Right forelimb (tissue), 1 donor: ENCODE data around the gene CLSTN1.
"Not testable (repeated sequence)": the region's sequence is repeated elsewhere in the genome, so short reads cannot be mapped to it uniquely, and the experiment has no call there.

ENCODE experiments used
- DNase-seq: peaks from one replicate; pipeline ENCODE4 v3.0.0-alpha.2; 2018

The CLSTN1 gene

DNA sequence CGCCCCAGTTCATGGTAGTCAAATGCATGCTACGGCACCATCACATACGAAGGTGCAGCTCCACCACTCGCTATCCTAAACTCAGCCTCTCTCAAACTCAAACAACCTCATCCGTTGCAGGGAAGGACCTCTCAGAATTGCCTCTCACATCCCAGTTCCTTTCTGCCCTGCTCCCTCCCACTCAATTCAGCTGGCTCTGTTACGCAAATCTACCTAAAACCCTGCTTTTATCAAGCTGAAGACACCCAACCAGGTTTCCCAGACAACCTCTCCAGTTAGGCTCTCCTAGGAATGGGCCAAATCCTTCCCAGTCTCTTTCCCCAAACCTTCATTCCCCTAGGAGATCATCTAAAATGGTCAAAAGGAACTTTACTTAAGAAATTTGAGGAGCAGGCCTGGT, 62.9 kb downstream of the CLSTN1 start:
- DNase-seq, result no peak

DNA sequence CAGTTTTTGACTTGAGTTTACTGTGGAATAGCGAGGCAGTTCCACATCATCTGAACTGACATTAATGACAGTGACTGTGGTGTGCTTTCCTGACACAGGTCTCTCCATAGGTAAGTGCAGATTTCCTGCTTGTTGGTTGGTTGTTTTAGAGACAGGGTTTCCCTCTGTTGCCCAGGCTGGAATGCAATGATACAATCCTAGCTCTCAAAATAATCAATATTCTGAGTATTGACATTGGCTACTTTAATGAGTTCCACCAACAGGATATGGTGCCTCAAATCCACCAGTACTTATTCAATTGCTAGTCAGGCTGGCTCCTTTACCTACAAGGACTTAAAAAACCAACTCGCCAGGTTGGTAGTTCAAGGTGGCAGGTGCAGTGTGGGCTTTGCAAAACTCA, 63.8 kb downstream of the CLSTN1 start:
- DNase-seq, result no peak

DNA sequence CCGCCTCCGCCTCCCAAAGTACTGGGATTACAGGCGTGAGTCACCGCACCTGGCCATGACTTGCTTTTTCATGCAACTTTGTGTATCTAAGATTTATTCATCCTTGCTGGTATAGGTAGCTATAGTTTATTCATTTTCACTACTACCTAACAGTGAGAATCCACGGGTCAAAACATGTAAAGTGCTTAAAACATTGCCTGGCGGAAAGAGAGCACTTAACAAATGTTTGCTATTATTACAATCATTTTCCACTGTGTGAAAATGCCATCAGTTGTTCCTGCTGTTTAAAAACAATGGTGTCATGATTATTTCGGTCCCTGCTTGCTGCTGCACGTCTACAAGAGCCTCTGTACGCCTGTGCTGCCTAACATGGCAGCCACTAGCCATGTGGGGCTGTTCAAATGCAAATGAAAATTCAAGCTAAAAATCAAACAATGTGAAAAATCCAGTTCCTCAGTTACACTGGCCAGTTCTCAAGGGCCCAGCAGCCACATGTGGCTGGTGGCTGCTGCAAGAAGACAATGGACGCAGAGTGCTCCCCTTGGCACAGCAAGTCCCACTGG, 65.1 kb downstream of the CLSTN1 start:
- DNase-seq, result no peak

DNA sequence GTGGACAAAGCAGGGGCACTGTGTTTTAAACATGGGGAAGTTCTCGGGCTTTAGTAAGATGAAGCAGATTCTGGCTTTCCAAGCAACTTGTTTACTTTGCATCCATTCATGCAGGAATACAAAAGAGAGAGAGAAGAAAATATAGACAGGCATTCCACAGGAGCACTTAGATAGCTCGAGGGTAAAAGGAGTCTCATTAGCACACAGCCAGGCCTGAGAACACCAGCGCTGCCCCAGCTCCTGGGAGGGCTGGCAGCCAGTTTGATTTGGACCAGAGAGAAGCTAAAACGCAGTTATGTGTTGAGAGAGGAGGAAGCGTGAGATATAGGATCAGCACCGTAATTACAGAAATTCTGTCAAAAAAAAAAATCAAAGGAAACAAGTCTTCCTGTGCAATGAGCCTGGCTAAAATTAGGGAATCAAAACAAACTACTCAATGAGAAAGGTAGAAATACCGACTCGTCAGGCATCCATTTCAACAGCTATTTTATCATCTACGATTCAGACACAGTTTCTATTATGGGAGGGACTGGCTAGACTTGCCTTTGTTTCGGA, 68.2 kb downstream of the CLSTN1 start:
- no peak for DNase-seq

DNA sequence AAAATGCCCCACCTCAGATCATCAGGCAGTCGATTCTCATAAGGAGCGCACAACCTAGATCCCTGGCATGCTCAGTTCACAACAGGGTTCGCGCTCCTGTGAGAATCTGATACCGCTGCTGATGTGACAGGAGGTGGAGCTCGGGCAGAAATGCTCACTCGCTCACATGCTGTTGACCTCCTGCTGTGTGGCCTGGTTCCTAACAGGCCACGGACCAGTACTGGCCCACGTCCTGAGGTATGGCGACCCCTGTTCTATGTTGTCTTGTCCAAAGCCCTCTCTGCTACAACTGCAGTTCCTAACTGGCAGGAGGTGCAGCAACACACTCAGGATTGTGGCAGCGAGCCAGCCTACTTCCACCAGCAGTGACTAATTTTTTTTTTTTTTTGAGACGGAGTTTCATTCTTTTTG, 70.6 kb downstream of the CLSTN1 start:
- no peak for DNase-seq

DNA sequence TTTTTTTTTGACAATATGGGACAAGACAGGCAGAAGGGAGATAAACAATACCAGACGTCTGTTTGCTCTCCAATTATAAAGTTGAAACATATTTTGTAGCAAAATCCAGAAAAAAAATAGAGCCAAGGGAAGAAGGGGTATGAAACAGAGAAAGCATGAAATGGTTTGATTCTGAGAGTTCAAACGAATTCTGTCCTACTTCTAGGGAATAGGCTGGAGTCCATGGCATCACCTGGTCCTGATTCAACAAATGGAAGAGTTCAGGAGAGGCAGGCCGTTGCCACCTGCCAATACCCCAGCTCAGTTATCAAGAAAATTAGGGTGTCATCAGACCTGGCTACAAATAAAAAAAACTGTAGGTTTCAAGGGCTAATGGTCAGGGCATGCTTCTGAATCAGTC, 71.8 kb downstream of the CLSTN1 start:
- no peak for DNase-seq

DNA sequence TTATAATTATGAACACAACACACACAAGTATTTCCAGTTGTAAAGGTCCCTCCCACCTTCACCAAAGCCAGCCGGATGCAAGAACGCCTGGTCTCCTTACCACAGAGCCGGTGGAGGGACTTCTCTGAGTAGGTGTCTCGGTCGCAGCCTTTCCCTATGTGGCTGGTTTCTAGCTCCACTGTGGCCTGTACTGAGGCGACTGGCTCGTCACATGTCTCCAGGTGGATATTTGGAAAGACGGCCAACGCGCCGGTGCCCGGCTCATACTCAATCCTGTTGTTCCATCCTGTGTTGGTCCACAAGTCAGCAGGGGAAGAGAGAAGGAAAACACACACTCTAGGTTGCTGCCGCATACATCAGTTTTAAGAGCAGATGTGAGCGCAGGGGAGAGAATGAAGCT, 74.4 kb downstream of the CLSTN1 start:
- DNase-seq, result no peak

DNA sequence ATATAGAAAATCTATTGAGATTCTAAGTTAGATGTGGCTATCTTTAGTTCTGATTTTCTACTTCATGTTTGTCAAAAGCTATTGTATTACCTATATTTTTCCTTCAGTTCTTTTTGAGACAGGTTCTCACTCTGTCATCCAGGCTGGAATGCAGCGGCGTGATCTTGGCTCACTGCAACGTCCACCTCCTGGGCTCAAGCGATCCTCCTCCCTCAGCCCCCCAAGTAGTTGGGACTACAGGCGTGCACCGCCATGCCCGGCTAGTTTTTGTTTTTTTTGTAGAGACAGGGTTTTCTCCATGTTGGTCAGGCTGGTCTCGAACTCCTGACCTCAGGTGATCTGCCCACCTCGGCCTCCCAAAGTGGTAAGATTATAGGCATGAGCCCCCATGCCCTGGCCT, 75.4 kb downstream of the CLSTN1 start:
- DNase-seq, result not testable (repeated sequence)

DNA sequence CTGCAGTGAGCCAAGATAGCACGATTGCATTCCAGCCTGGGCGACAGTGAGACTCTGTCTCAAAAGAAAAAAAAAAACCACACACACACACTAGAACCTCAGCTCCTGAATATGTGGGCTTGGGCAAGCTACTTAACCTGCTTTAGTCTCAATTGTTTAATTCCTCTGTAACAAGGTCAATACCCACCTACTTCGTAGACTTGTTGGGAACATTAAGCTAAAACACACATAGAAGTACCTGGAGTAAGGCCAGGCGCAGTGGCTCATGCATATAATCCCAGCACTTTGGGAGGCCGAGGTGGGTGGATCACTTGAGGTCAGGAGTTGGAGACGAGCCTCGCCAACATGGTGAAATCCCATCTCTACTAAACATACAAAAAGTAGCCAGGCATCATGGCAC, 77.1 kb downstream of the CLSTN1 start:
- no peak for DNase-seq

DNA sequence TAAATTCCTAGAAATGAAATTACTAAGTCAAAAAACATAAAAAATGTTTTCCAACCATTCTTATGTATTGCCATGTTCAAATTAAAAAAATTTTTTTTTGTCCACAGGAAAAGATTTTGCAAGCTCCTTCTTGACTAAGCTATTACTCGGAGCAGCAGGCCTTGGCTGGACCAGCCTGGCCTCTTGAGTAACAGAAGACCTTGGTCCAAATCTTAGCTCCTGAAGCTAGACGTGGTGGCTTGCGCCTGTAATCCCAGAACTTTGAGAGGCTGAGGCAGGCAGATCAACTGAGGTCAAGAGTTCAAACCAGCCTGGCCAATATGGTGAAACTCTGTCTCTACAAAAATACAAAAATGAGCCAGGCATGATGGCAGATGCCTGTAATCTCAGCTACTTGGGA, 77.6 kb downstream of the CLSTN1 start:
- no peak for DNase-seq

DNA sequence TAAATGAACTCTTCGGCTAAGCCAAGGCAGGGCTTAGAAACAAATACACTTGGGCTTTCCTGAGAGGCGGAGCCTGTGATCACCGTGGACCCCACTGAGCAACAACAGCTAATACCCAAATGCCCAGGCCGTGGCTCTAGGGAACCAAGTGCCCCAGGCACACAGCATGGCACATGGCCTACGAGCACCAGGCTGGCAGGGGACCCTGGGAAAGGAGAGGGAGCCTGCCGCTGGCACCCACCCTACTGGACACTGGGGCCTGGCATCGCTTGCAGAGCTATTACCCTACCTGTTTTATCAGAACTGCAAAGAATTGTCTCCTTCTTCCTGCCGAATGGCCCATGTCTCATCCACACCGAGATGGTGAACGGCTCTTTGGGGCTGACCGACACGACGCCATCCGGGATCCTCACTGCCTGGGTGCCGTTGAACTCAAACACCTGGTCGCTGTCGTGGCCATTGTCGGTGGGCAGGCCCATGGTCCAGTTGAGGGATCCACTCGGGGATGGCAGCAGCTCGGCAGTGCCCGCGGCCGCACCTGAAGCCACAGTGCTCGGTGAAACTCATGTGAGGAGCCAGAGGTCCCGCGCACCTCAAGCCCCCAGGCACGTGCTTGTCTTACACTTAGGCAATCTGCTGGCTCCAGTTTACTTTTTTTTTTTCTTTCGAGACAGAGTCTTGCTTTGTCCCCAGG, 79.5 kb downstream of the CLSTN1 start:
- no peak for DNase-seq

DNA sequence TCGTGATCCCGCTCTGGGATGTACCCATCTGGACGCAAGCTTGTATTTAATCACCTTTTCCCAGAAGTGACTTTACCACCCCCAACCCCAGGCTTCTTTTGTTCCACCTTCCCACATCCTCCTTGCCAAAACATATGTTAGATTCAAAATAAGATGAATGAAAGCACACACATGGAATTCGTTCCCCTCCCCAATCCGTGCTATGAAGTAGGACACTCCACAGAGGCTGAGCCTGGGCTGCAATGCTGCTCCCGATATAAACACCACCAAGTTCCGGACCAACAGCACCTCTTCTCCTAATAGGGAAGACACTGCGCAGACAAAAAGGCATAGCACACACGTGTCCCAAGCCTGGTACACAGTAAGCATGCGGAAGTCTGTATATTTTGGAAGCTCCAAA, 86.1 kb downstream of the CLSTN1 start:
- DNase-seq, result no peak

DNA sequence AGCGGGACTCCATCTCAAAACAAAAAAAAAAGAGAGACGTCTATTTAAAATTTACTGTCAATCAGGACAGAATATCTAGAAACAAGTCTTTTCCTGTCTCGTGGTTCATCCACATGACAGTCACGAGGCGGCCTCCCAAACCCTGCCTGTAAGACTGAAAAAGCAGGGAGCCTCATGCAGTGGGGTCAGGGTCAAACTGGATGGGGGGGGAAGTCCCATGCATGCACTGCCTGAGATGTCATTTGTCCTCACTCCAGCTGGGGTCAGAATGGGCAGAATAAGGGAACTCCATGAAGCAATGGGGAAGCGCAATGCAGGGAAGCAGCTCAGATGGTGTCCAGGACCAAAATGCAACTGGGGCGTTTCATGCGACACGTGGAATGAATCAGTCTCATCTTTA, 86.7 kb downstream of the CLSTN1 start:
- DNase-seq, result no peak

DNA sequence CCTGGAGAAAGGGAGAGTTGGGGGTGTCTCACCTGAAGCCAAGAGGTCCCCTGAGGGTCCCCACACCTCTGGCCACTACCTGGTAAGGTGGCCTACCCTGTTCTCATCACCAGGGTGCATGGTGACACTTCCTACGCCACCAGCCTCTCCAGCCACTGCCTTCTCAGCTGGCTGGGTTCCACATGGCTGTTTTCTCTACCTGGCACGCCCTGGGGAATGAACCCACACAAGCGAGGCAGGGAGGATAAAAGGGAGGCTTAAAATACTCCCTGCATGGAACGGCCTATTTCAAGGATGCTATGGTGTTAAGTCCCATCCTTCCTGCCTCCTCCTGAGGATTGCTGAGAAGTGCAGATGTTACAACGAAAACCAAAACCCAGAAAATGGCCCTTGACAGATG, 87.5 kb downstream of the CLSTN1 start:
- DNase-seq, result no peak

DNA sequence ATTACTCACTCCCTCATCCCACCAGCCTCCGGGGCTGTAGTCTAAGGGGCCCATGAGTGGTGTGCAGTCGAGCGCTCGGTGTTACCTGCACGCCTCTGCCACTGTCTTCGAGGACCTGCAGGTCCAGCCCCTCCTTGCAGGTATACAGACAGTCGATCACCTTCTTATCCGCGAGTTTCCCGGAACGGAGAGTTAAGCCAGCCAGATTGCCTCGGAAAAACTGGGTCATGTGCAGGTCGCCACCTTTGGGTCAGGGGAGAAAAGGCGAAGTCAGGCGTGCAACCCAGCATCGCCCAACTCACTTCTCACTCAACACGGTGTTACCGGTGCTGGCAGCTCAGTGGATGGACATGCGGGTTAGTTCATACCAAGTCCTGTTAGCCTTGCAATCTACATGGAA, 88.0 kb downstream of the CLSTN1 start:
- DNase-seq, result no peak

DNA sequence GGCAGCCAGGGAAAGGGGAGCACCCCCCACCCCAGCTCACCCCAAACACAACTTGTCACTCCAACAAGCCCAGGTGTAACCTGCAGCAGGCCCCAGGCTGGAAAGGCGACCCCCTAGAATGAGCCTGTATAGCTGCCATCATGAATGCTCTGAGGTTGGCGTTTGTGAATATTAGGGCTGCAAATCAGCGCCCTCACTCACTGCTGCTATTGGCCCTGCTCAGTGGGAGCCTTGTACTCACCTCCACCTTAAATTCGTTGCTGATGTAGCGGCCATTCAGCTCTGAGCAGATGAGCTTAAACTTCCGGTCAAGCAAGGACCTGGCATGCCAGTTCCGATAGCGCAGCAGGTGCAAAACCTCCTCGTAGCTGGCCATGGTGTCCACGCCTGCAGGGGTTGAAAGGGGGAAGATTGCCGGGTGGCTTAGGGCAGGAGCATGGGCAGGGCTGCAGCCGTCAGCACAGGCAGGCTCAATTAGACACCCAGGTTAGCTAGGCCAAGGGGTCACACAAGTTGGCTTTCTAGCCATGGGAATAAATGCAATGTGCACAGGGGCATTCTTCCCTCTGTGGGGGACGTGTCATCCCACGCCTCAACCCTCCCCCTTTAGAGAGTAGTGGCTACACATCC, 90.5 kb downstream of the CLSTN1 start:
- DNase-seq, result no peak

DNA sequence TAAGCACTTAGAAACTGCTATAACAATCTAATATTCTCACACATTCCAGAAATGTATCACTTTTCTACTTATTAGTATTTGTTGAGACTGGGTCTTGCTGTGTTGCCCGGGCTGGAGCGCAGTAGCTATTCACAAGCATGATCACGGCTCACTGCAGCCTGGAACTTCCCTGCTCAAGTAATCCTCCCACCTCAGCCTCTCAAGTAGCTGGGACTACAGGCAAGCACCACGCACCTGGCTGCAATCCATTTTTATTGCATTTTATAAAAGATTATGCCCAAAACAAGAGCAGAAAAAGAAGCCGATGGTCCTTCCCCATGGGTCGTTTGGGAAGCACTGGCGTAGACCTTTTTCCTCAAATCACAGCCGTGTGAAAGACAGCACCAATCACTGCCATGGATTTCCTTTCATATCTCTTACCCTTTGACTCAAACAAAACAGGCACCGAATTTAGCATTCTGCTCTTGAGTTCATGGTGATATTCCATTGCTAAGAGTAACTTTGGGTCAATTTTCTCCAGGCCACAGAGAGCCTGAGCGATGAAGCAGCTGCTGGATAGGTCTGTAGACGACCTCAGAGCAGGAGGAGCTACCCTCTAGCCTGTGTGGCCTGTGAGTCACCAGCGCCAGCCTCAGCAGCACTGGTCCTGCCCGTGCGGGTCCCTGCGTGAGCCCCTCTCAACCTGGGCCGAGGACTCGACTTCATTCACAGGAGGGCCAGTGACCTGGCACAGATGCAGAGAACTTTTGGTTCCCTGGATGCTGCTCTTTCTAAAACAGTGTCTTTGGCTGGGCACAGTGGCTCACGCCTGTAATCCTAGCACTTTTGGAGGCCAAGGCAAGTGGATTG, 91.4 kb downstream of the CLSTN1 start:
- DNase-seq, result no peak

DNA sequence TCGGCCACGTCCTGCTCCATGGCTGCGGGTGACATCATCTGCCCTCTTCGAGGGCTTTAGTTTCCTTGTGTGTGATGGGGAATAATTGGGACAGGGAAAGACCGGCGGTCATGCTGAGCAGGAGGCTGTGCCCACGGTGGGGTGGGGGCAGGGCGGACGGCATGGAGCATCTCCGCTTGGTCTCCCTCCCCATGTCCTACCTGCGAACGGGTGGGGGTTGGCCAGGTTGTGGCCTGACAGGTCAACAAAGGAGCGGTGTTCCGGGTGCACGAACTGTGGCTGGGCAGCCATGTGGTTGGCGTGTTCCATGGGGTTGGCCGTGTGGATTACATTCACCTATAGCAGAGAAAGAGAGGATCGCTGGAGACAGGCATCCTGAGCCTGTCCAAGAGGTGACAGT, 92.2 kb downstream of the CLSTN1 start:
- no peak for DNase-seq

DNA sequence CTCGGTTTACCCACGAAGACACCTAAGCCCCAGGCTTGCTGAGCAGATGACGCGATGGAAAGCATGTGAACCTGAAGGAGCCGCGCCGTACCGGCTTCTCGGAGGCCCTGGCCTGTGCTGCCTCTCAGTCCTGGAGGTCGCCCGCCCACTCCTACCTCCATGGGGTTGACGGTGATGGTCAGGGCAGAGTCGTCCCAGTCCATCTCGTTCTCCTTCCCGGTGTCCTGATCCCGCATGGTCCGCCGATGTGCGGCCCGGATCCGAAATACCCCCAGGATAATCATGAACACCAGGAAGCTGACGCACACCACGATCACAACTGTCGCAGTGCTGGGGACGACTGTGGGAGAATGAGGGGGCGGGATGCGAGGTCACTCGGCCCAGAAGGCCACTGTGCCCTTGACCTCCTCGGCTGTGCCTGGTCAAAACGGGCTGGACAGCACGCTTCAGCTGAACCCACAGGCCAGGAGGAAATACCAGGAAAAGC, 92.7 kb downstream of the CLSTN1 start:
- DNase-seq, result no peak

DNA sequence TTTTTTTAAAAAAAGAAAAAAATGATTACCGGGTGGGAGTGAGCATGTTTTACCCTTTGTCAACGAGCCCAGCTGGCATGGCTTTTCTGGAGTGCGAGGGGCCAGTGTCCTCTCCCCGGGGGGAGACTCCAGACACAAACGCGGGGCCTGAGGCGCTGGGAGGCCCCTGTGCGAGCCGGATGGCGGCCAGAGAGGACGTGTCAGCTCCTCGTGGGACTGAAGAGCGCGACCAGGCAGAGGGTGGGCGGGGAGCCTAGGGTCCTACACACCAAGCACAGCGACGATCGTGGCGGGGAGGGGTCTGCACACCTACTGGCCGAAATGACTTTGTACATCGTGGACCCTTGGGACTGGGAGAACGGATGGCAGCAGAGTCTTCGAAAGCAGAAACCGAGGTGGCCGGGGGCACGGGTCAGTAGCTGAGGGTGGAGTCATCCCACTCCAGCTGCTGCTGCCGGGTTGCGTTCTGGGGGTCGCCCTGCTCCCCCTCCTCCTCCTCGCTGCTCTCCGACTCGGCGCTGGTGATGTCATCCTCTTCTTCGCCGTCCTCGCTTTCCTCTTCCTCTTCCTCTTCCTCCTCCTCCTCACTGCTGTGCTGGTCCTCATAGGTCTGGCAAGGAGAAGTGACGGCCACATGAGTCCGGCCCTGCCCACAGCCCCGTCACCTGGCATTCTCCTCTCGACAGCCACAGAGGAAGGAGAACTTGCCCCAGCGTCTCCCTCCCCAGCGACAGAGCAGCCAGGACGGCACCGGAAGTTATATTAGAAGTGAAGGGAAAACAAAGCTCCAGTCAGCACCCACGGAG, 93.5 kb downstream of the CLSTN1 start:
- no peak for DNase-seq

DNA sequence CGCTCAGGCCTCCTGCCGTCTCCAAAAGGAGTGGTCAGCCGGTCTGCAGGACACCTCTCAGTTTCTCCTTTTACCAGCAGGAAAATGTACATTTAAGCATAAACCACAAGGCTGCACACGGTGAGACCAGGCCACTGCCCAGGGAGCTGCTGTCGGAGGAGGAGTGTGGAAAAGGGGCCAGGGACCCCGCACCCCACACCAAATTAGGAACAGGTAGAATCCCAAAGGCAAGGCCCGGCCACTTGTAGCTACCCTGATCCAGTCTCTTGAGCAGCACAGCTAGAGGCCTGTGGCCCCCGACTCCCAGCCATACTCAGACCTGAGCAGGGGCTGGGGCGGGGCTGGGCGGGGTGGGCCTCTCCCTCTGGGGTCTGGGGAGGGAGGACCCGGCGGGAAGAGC, 94.2 kb downstream of the CLSTN1 start:
- no peak for DNase-seq
